Vagina (tissue), 2 donors: Measurements from ENCODE around the gene WNT6.

ENCODE experiments used
- CTCF ChIP-seq, 3 experiments: fragments of 450-650 bp in 2 of 3; fragments of 200-600 bp in 1 of 3; sonication (generic) in 1 of 3; IDR thresholded peaks; one replicate each; pipeline ENCODE4 v1.5.1; 2017 to 2019; ENCODE audit warnings: antibody characterized with exemption in 3 of 3, mild to moderate bottlenecking in 2 of 3, moderate library complexity in 2 of 3
- POLR2A ChIP-seq, 2 donors: fragments of 450-650 bp; IDR thresholded peaks; one replicate each; pipeline ENCODE4 v1.6.1; 2017; ENCODE audit warnings: antibody characterized with exemption in 2 of 2, mild to moderate bottlenecking in 2 of 2, moderate library complexity in 2 of 2
- POLR2AphosphoS5 ChIP-seq, 2 donors: sonication (generic); formaldehyde crosslinking; IDR thresholded peaks; one replicate each; pipeline ENCODE4 v1.9.0; 2017; ENCODE audit warnings: antibody characterized with exemption in 2 of 2, mild to moderate bottlenecking in 2 of 2, low read depth in 1 of 2; ENCODE audit not compliant: insufficient read depth in 1 of 2

- TF ChIP-seq CTCF (IDR thresholded peaks at IDR 0.05) = no peak
- TF ChIP-seq POLR2AphosphoS5 (IDR thresholded peaks at IDR 0.05; ENCODE audit: insufficient read depth in 1 of 2, low read depth in 1 of 2) = peak in 1 of 2 donors; percentile 17
- no peak for TF ChIP-seq POLR2A (IDR thresholded peaks at IDR 0.05)
Observed at GRCh38 chr2:218867900-218868299, 8.3 kb downstream of the WNT6 start.
